ENCODE results near the gene CNIH3.
"Not testable (repeated sequence)": the region's sequence is repeated elsewhere in the genome, so short reads cannot be mapped to it uniquely, and the experiment has no call there.

The CNIH3 gene

DNA sequence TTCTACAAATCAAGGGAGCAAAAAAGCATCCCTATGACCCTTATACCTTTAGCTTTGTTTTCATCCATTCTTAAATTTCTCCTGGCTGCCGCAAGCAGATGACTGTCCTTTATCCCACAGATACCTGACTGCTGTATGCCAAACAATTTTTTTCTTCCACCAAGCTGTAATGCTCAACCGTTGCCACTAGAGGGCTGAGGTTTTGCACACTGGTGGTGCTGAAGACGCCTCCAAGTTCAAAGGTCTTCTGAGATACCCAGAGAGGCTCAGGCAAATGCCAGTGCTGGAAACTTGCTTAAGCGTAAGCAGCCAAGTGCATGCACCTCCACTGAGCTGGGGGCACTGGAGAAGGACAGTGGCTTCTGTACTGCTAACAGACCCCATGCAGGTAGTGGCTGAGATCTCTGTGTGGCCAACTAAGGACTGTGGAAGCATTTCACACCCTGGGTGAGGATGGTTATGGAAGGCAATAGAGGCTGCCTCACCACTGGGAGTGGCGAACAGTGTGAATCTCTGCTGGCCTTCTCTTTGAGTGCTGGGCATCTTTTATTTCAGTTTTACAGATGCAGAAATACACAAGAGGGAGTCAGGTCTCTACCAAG lies 28.5 kb downstream of the CNIH3 start:
- no peak for FAIRE-seq

DNA sequence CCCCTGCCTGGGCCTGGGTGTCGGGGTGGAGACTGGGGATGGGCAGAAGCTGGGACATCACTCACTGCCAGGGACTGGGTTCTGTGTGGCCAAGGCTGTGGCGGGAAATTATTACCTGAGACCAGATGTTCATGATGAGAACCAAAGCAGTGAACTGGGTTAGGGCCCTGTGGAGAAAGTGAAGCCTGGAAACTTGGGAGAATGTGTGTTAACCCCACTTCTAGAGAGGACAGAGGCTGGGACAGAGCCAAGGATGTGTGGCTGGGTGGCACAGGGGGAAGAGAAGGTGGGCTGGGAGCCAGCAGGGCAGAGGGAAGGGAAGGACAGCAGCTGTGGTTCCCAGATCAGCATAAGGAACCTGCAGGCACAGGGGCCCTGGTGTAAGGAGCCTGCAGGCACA lies 31.3 kb downstream of the CNIH3 start:
- no peak for FAIRE-seq

DNA sequence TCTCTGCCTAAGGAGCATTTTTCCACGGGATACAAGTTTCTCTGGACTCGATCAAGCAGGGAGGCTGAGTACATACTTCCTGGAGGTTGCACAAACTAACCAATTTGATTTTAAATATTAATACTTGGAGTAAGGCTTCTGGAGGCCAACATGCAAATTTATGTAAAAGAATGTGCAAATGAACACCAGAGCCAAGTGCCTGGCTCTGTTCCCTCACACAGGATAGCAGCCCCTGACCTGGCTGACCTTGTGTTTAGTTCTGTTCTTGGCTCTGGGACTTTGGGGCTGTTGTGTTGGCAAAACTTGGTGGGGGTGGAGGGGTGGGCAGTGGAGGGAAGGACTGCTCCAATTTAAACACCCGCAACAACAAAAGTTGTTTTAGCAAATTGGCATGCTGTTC lies 34.2 kb downstream of the CNIH3 start:
- no peak for FAIRE-seq

DNA sequence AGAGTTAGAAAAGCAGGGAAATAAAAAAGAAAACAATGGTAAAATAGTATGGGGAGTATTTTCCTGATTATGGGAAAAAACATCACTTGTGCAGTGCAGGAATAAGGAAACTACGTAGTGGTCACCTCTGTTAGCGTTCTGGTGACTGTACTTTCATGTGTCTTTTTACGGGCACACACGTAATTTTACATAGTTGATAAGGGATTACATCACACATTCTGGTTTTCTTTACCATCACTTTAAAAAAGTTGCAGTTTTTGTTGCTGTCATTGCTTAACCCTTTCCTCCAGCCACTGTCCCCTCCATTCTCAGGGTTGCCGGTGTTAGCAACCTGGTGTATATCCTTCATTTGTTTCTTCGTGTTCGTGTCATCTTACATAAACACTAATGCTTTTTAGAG lies 35.1 kb downstream of the CNIH3 start:
- FAIRE-seq: no peak

DNA sequence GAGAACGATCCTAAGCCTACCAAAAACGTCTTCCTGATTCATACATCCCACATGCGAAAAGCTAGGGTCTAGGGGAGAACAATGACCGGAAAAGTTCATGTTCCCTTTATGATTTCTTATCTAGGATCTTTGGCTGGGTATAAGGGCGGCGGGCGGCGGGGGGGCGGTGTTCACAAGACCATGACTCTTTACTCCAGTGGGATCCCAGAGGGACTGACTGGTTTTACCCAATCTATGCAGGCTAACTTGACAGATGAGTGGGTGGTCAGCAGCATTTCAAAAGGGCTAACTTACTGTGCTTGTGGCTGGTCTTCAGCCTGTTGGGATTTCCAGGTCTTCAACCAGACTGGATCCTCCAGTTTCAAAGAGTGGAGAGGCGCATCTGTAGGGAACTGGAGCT lies 40.3 kb downstream of the CNIH3 start:
- no peak for FAIRE-seq

DNA sequence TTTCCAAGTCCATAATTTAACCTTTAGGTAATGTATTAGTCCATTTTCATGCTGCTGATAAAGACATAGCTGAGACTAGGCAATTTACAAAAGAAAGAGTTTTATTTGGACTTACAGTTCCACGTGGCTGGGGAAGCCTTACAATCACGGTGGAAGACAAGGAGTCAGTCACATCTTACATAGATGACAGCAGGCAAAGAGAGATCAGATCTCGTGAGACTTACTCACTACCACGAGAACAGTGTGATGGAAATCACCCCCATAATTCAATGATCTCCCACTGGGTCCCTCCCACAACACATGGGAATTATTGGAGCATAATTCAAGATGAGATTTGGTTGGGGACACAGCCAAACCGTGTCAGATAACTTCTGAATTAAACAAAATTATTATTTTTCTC lies 44.0 kb downstream of the CNIH3 start:
- no peak for FAIRE-seq

DNA sequence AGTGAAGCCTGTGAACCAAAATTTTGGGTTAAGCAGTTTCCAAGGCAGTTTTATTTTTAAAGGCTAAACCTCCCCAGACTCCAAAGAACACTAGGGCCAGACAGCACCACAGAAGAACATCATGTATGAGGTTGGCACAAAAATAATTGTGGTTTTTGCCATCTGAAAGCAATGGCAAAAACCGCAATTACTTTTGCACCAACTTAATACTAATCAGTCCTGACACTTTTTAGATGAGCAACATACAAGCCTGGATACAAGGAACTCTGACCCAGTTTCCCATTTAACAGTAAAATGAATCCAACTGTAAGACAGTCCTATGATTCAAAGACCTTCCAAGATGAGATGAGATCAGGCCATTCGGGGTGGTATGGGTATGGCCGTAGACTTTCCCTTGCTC lies 46.8 kb downstream of the CNIH3 start:
- no peak for FAIRE-seq

DNA sequence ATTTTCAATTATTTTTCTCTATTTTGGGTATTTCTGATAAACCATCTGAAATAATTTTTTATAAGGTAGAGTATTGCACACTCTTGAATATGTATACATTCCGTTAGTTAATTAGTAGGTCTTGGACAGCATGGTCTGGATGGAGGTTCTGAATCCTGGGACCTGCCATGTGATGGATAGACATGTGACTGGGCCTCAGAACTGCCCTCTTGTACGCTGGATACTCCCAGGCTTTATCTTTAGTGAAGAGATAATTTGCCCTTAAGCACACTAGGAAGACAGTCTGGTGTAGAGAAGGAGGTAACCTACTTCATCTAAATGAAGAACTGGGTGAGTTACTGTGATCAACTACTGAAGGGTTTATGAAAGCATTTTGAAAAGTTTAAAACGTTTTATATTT lies 48.9 kb downstream of the CNIH3 start:
- FAIRE-seq: no peak

DNA sequence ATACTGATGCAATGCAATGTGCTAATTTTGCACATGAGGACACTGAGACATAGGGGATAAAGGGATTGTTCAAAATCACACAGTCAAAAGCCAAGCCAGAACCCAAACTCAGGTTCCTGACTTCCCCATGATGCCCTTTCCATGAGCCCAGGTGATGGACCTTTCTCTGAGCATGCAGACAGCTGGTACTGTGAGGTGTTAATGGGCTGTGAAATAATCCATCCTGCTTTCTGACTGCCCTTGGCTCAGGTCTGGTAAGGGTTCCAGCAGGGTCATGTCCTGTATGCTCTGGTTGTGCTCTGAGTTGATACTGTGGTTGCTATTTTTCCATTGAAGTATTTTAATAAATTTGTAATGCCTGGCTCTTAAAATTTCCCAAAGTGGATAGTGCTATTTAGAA lies 50.0 kb downstream of the CNIH3 start:
- no peak for FAIRE-seq

DNA sequence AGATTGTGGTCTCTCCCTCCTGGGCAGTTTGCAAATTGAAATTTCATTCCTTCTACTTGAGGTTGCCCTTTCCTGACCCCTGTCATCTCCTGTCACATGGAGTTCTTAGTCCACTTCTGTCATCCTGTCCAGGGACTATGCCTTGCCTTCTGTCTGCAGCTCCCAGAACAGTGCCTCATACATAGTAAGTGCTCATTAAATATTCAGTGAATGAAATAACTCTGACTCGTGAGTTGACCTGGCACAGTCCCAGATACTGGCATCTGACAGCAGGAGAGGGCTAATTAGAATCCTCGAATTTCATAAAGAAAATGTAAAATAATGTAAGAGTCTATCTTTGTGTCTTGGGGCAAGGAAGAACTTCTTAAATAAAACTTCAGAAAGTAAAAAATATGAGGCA lies 50.8 kb downstream of the CNIH3 start:
- FAIRE-seq: no peak

DNA sequence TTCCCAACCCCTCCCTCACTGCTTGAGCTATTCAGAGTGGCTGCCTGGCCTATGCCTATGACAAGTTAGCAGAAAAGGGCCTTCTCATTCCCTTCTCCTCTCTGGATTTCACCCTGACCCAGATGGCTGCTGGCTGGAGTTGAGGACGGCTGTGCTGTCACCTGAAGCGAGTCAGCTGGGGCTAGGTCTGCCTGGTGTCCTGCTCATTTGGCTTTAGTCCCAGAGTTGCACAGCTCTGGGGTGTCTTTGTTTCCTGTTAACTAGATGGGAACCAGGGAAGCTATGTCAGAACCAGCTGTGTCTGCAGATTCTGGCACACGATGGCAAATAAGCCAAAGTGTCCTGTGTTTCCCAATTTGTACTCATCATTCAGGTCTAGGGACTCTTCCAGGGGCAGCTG lies 52.9 kb downstream of the CNIH3 start:
- FAIRE-seq: no peak

DNA sequence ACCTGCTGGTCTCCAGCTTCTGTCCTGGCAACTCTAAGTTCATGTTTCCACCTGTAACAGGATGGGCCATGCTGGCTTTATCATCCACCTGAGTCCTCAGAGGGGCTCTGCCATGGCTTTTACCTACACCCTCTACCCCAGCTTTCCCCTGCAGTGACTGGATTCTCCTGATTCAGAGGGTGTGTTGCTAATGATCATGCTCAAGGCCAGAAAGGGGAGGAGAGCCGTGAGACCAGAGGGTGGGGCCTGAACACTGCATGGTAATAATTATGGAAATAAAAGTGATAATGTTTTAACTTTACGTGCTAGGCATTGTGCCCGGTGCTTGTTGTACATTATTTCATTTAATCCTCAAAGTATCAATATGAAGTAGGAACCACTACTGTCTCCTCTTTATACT lies 53.3 kb downstream of the CNIH3 start:
- FAIRE-seq: no peak

DNA sequence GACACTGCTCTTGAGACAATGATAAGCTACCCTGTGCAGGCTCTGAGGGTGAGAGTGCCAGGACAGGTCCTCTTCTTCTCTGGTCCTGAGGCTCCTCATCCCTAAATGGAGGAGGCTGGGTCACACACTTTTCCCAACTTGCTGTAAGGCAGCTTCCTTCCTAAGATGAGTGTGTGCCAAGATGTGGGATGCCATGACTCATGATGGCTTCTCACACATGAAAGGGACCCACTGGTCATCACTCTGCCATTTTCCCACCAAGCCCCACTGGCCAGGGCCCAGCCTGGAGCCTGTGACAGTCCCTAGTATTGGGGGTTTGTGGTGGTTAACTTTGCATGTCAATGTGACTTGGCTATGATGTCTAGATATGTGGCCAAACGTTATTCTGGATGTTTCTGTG lies 54.4 kb downstream of the CNIH3 start:
- no peak for FAIRE-seq

DNA sequence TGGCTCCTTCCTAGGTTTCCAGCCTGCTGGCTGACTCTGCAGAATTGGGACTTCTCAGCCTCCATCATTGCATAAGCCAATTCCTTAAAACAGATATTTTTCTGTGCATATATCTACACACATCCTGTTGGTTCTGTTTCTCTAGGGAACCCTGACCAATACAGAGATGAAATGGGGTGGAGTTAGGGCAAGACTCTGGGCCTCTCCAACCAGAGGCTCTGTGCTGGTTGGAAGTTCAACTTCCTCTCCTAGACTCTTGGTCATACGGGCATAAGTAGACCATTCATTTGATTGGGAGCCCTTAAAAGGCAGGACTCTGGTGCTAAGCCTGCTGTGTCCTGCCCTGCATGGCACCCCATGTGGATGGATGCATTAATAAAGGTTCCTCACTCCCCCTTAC lies 55.0 kb downstream of the CNIH3 start:
- FAIRE-seq: no peak

DNA sequence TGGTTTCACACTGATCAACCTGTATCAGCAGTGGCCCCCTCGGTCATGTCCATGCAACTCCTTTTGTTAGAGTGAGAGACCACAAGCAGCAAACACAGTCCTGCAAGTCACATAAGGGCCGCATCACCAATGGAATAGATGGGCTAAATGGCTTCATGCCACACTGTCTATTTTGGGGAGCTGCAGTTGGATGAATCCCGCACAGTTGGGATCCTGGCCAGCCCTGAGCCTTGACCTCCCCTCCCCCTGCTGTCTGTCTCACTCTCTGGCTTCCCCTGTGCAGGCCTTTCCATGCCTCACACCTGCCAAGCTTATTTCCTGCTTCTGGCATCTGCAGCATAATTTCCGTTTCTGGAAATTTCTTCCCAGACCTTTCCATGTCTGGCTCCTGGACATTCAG lies 57.0 kb downstream of the CNIH3 start:
- FAIRE-seq: no peak

DNA sequence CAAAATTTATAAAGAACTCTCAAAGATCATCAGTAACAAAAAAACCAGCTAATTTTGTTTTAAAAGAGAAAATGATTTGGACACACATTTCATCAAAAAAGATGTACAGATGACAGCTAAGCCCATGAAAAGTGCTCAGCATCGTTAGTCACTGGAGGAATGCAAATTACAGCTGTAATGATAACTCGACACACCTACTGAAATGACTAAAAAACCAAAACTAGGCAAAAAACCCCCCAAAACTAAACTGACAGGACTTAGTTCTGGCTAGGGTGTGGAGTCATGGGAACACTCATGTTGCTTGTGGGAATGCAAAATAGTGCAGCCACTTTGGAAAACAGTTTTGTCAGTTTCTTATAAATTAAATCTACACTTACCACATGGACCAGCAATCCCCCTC lies 59.5 kb downstream of the CNIH3 start:
- FAIRE-seq: no peak

DNA sequence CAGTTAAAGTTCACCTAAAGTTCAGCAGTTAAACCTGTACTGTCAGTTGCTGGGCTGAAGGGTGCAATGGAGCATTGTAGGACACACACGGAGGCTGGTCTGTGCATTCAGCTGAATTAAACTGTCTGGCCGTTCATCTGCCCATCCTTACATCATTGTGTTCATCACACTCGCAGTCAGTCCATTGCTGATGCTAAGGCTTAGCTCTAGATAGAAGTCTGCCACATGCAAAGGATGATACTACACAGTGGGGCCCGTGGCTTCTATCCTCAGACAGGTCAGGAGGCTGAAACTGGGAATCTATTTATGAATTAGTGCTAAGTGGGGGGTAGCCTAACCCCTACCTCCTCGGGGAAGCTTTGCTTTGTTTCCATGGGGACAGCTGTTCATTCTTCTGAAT lies 60.4 kb downstream of the CNIH3 start:
- no peak for FAIRE-seq

DNA sequence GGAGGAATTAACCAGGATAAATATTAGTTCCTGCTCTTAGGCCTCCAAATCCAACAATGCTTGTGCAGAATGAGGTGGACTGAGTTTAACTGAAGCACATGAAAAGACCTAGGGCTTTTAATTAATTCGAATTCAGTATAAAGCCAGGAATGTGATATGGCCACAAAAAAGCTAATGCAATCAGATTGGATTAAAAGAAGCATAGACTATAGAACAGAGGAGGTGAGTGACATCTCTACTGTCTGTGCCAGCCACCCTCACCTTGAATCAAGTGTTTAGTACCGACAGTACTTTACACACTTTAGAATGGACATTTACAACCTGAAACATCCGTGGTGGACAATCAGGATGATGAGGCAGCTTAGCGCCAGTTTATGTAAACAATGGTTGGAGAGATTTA lies 62.1 kb downstream of the CNIH3 start:
- FAIRE-seq: no peak

DNA sequence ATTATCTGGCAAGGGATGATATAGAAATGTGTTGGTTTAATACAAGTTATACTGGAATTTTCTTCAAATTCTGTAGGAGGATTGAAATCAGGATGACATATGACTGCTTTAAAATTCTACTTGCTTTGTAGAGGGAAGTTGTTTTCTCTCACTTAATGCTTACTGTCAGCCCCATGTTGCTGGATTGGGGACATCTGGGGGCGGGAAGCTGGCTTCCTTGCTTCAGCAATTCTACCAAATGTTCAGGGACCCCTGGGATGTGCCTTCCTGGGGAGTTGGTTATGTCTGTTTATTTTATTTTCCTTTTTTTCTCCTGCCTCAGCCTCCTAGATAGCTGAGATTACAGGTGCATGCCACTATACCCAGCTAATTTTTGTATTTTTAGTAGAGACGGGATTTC lies 63.5 kb downstream of the CNIH3 start:
- FAIRE-seq: no peak

DNA sequence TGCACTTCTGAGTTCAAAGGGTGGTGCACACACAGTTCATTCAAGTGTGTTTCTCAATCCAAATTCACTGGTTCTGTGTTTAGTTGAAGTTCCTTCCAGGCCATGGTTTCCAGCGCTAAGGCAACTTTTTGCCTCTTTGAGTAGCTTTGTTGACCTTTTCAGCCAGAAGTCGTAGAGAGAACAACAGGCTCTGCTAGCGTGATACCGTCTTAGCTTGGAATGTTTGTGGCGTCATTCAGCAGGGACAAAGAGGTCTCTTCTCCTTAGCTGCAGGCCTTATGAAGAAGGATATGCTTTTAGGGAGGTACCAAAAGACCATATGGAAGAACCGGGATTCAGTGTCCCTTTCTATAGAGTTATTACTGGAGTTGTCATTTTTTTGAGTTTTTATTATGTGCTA lies 65.7 kb downstream of the CNIH3 start:
- no peak for FAIRE-seq

DNA sequence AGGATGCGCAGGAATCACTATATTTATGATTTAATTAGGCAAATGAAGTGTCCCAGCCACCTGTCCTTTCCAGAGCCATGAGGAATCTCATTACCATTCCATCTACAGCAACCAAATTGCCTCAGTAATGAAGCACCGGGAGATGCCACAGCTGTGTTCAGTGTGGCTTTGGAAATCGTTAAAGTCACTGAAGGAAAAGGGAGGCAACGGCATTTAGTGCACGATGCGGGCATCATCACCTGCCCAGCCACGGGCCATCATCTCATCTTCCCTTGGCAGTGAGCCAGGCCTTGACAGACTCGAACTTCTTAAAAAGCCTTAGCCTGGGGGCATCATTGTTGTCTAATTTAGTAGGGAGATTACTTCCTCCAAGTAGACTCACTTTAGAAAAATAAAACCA lies 67.8 kb downstream of the CNIH3 start:
- no peak for FAIRE-seq

DNA sequence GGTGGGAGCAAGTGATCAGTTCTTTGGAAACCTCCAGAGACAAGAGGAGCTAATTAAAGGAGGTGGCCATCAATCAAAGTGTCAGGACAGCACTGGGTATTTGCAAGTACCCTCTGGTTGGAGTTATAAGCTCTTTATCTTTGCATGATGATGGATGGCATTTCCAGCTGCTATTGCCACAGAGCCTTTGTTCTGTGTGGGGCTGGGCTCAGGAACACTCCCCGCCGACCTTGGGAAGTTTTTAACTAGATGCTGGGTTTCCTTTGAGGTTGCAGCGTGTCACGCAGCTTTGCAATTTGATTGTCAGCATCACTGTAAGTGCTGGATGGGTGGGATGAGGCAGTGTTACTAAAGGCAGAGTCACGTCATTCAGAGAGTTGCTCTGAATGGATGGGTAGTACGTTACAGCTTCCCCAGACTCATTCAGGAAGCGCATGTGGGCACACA lies 68.9 kb downstream of the CNIH3 start:
- no peak for FAIRE-seq

DNA sequence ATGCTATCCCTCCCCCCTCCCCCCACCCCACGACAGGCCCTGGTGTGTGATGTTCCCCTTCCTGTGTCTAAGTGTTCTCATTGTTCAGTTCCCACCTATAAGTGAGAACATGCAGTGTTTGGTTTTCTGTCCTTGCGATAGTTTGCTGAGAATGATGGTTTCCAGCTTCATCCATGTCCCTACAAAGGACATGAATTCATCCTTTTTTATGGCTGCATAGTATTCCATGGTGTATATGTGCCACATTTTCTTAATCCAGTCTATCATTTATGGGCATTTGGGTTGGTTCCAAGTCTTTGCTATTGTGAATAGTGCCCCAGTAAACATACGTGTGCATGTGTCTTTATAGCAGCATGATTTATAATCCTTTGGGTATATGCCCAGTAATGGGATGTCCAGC lies 70.0 kb downstream of the CNIH3 start:
- not testable (repeated sequence) for FAIRE-seq

DNA sequence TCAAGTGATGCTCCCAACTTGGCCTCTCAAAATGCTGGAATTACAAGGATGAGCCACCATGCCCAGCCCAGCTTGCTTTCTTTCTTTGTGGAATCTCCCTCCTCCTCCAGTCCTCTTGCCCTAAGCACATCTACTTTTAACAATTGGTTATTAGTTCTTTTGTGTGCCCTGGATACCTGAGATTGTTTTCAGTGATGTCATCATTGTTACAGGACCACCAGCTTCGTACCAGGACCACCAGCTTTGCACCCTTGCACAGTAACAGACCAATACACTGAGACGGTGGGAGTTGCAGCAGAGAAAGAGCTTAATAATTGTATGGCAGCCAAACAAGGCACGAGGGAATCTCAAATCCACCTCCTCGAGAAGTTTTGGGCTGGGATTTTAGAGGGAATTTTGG lies 71.3 kb downstream of the CNIH3 start:
- no peak for FAIRE-seq

DNA sequence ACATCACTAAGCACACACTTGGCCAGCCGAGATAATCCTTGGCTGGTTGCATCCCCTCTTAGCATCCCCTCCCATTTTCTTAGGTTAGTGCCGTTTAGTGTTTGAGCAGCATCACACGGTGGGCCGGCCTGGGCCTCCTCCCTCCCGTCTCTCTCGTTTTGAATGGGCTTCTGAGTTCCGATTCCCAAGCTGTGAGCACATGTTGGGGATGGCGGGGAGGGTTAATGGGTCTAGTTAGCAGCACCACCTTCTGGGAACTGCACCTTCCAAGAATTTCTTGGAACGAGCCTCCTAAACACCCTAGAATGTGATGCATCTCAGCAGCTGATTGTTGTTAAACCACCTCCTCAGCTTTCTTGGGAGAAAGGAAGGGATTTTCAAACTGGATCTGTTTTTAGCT lies 73.3 kb downstream of the CNIH3 start:
- no peak for FAIRE-seq

DNA sequence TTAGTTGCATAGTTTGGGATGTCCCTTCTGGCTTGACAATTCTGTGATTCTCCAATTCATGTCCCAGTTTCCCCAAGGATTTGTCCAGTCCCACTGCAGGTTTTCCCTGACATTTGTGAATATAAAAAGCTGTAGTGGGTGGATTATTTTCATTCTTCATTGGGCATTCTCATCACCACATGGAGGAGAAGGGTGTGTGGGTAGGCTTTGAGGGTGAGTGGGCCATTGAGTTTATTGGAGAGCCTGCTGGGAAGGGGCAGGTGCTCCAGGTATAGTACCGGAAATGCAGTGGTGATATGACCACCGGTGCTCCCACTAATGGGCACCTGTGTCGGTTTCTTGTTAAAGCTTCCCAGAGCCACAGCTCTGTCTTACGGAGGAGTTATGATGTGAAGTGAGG lies 74.5 kb downstream of the CNIH3 start:
- no peak for FAIRE-seq

All from colon (tissue), 2 donors.